GM06990 (cell line): ENCODE results near the gene OSTC.

Experiments used
- DNase-seq: peaks from one replicate; pipeline ENCODE4 v3.0.0-alpha.2; 2011; ENCODE audit not compliant: insufficient read length; ENCODE audit errors: extremely low read depth
- H3K27me3 ChIP-seq: replicated peaks from 2 replicates; pipeline ENCODE4 v1.6.0; 2011; ENCODE audit warnings: low read length; ENCODE audit not compliant: control insufficient read depth, insufficient read depth
- H3K36me3 ChIP-seq: 2 replicates; pipeline ENCODE4 v1.5.1; 2011; ENCODE audit warnings: low read length; ENCODE audit not compliant: control insufficient read depth, insufficient read depth
- H3K4me3 ChIP-seq: replicated peaks from 2 replicates; pipeline ENCODE4 v1.5.1; 2011; ENCODE audit warnings: low read depth, mild to moderate bottlenecking, control low read depth, low read length
- TF ChIP-seq, protein P1 (sequence below): IDR thresholded peaks from 2 replicates; pipeline ENCODE4 v1.5.1; 2011; ENCODE audit warnings: low read length, control low read depth, mild to moderate bottlenecking, inconsistent platforms; ENCODE audit not compliant: insufficient read depth, poor library complexity, severe bottlenecking

The OSTC gene

DNA sequence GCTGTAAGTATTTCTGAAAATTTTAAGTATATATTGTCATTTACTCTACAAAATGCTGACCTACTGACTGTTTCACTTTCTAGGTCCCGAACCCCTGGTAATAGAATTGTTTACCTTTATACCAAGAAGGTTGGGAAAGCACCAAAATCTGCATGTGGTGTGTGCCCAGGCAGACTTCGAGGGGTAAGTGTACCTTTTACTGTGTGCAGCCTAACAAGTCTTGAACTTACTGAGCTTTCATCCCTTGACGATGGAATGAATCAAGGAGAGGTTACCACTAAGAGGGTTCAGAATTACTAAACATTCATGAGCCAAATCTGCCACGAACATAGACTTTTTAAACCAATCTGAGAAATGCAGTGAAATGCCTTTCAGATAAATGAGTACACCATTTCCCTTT, 28.4 kb upstream of the OSTC start:
- peaks cover 19% of the 10 kb centered on the region for H3K36me3 ChIP-seq
- TF ChIP-seq, protein P1, sequence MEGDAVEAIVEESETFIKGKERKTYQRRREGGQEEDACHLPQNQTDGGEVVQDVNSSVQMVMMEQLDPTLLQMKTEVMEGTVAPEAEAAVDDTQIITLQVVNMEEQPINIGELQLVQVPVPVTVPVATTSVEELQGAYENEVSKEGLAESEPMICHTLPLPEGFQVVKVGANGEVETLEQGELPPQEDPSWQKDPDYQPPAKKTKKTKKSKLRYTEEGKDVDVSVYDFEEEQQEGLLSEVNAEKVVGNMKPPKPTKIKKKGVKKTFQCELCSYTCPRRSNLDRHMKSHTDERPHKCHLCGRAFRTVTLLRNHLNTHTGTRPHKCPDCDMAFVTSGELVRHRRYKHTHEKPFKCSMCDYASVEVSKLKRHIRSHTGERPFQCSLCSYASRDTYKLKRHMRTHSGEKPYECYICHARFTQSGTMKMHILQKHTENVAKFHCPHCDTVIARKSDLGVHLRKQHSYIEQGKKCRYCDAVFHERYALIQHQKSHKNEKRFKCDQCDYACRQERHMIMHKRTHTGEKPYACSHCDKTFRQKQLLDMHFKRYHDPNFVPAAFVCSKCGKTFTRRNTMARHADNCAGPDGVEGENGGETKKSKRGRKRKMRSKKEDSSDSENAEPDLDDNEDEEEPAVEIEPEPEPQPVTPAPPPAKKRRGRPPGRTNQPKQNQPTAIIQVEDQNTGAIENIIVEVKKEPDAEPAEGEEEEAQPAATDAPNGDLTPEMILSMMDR: no peak
- H3K4me3 ChIP-seq: peak overlapping the region; percentile 99
- H3K27me3 ChIP-seq: no peaks in the 10 kb centered on the region
- no peak for DNase-seq

DNA sequence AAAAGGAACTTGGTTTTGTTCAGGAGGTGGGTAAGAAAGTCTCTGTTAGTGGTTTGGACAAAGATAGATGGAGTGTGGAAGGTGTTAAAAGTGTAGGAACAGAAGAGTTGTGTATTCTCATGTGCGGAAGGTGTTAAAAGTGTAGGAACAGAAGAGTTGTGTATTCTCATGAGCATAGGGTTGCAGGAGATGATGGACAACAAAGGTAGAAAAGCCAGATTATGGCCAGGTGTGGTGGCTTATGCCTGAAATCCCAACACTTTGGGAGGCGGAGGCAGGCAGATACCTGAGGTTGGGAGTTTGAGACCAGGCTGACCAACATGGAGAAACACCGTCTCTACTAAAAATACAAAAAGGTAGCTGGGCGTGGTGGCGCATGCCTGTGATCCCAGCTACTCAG, 27.6 kb upstream of the OSTC start:
- Histone ChIP-seq H3K27me3 (no peaks in the 10 kb centered on the region), H3K36me3 (peaks cover 21% of the 10 kb centered on the region), H3K4me3 (peak overlapping the region; percentile 99)
- DNase-seq: no peak
- TF ChIP-seq, protein P1: no peak

DNA sequence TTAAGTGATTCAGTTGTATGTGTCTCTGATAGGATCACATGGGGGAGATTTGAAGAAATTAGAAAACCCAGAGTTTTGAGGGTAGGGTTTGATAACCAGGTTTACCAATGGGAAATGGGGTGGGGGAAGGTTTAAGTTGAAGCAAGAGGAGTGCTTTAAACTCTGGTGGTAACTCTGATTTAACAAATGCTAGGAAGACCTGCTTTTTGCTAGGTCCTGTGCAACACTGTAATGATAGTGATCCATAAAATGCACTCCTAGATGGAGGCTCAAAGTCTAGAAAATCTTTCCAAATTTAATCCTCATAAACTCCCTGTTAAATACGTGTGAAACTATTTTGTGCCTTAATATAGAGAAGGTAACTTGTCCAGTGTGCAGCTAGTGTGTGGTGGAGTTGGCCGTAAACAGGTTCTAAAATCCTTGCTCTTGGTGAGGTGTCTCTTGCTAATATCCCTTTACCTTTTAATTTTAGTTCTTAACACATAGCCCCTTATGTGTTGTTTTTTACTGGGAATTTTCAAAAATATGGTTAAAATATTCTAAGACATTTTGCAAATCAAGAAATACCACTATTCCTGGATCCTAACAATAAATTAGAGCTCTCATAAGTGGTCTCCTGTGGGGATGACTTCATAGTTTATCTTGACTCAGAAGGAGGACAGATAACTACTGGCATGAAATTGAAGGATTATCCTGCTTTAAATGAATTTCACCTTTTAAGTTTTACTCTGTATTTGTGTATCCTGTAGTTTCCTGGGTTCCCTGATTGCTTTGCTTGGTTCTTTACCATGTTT, 25.9 kb upstream of the OSTC start:
- TF ChIP-seq, protein P1: no peak
- Histone ChIP-seq H3K4me3 (no peak overlapping the region), H3K27me3 (no peaks in the 10 kb centered on the region), H3K36me3 (peaks cover 21% of the 10 kb centered on the region)
- no peak for DNase-seq

DNA sequence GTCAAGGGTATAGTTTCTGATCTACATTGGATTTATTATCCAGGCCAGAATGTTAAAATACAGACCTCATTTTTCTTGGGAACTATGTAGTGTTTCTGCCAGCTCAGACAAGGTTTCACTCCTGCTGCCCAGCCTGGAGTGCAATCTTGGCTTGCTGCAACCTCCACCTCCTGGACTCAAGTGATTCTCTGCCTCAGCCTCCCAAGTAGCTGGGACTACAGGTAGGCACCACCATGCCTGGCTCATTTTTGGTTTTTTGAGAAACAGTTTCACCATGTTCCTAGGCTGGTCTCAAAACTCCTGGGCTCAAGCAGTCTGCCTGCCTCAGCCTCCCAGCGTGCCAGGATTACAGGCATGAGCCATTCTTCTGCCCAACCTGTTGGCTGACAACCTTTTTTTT, 24.3 kb upstream of the OSTC start:
- TF ChIP-seq, protein P1: no peak
- H3K27me3 ChIP-seq: no peaks in the 10 kb centered on the region
- H3K4me3 ChIP-seq: no peak overlapping the region
- H3K36me3 ChIP-seq: peaks cover 25% of the 10 kb centered on the region
- no peak for DNase-seq

DNA sequence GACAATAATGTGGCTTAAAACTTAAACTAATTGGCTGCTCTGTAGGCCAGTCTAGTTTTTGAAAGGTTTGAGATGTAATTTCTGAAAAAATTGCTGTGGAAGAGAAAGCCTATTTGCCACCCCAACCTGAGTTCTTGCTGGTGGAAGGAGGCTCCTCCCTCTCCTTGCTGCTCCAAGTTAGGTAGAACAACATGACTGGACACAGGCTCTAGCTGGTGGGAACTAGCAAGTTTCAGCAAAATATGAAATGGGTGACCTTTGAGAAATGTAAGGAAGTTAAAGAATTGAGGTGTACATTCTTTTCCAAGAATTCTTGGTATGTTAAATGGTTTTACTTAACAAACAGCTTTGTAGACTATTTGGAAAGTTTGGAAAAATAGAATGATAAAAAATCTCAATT, 22.0 kb upstream of the OSTC start:
- Histone ChIP-seq H3K27me3 (no peaks in the 10 kb centered on the region), H3K4me3 (no peak overlapping the region), H3K36me3 (peaks cover 24% of the 10 kb centered on the region)
- no peak for DNase-seq
- TF ChIP-seq, protein P1: no peak
